Pancreas (tissue), 10 donors: ENCODE measurements around the gene PRLH. TPM values are rescaled to one million over a fixed set of nuclear protein-coding genes. Genes with fewer than 3 reads are reported as not detected.
A peak's percentile ranks its signal among the peaks of the same experiment; 100 is the strongest.

ENCODE experiments used
- ATAC-seq, 4 donors: fragments of 200-7000 bp; cut with Tn5 transposase; one replicate each; pipeline versions ENCODE4 v1.8.0 to v1.9.1; 2020; ENCODE audit warnings: mild to moderate bottlenecking in 4 of 4, moderate library complexity in 4 of 4
- DNase-seq, 6 donors: peaks; one replicate each; pipeline ENCODE4 v3.0.0-alpha.2; 2020
- FAIRE-seq: peaks from 2 replicates; lab custom pipeline; 2012; peaks lifted over from hg19 to GRCh38; lab: Jason Lieb, UNC
- H3K27ac ChIP-seq, 4 donors: fragments of 200-600 bp; sonication (generic); 1 replicate in 3 of 4; 2 replicates in 1 of 4; pipeline versions ENCODE4 v1.5.0 to v1.8.0; 2020
- H3K27me3 ChIP-seq, 4 donors: fragments of 200-600 bp; one replicate each; pipeline ENCODE4 v1.8.0; 2021
- H3K36me3 ChIP-seq, 3 donors: fragments of 200-600 bp; sonication (generic) in 1 of 3; one replicate each; pipeline versions ENCODE4 v1.5.0 to v1.8.0; 2020 to 2021
- H3K4me1 ChIP-seq, 3 donors: fragments of 200-600 bp; one replicate each; pipeline ENCODE4 v1.8.0; 2021
- H3K4me3 ChIP-seq, 4 donors: fragments of 200-600 bp; sonication (generic) in 2 of 4; one replicate each; pipeline versions ENCODE4 v1.5.0 to v1.8.0; 2020 to 2021
- H3K9me3 ChIP-seq, 4 donors: fragments of 200-600 bp; one replicate each; pipeline ENCODE4 v1.8.0; 2021
- CTCF ChIP-seq, 4 donors: fragments of 200-600 bp; sonication (generic) in 3 of 4; IDR thresholded peaks; one replicate each; pipeline versions ENCODE4 v1.5.0 to v1.8.0; 2021; ENCODE audit warnings: antibody characterized with exemption in 4 of 4
- WGBS, 2 donors: extraction: QIAGEN DNeasy Blood & Tissue Kit; methylation state at CpG; one replicate each; pipeline ENCODE4 v1.1.7; 2013; 5-methylcytosine and 5-hydroxymethylcytosine counted together
- intact Hi-C, 3 donors: fragments of 100-400 bp; cut with DNase I; formaldehyde crosslinking; loops; one replicate each; pipeline versions ENCODE4 v1.11.1 to v1.14.2; 2022
- polyA plus RNA-seq, 2 donors: library from polyadenylated mRNA; stranded (reverse); fragments of 200-250 nt; gene quantifications; one replicate each; pipeline ENCODE4 v1.2.3, GENCODE V29; 2013
- total RNA-seq, 6 donors: library from RNA; stranded (reverse); fragmentation: NEBNext Ultra II Directional in 4 of 6; extraction: Animal tissue kit (Norgen Biotek cat#: 25700) in 4 of 6; gene quantifications; one replicate each; pipeline versions ENCODE4 v1.2.1 to v1.2.4, GENCODE V29; 2021 to 2023
- donor health status: healthy with polysubstance abuse.
- donor health status: DM: no; HTN: no; CAD: no; lungs with moderate emphysema.
- donor health status: DM: no; HTN: no; CAD: no.
- donor health status: control.
- donor health status: control.
- donor health status: Bipolar disorder and iron deficiency.
- donor health status: DM: yes; HTN: yes; CAD: no.
- donor health status: DM: no; HTN: no; CAD: no.
- donor health status: DM: no; HTN: no; CAD: no.
- donor health status: DM: yes; HTN: yes; CAD: no.

Gene PRLH
- total and polyA plus RNA-seq, 8 donors, result not detected

GRCh38 chr2:237601453-237602116 is 35.2 kb downstream of the PRLH start:
- FAIRE-seq (no peak), DNase-seq (peak in 1 of 6 donors; percentile 11), ATAC-seq (no peak)
- H3K27ac ChIP-seq, result no peak overlapping the region
- no peak for TF ChIP-seq CTCF (IDR thresholded peaks at IDR 0.05)
- H3K4me3 ChIP-seq, result no peak overlapping the region
- WGBS, 2 donors, result 82 to 87% methylated on average over 14 of the region's 14 CpGs
- H3K27me3 ChIP-seq, result no peaks in the 10 kb centered on the region
- H3K9me3 ChIP-seq, result no peaks in the 10 kb centered on the region
- no peaks in the 10 kb centered on the region for H3K4me1 ChIP-seq
- intact Hi-C loops, result no loop called here
- H3K36me3 ChIP-seq, result no peaks in the 10 kb centered on the region

GRCh38 chr2:237602409-237602808 is 36.0 kb downstream of the PRLH start:
- no peaks in the 10 kb centered on the region for H3K36me3 ChIP-seq
- FAIRE-seq (no peak), DNase-seq (no peak), ATAC-seq (no peak)
- no peaks in the 10 kb centered on the region for H3K4me1 ChIP-seq
- H3K4me3 ChIP-seq, result no peak overlapping the region
- intact Hi-C loops, result no loop called here
- H3K27me3 ChIP-seq, result no peaks in the 10 kb centered on the region
- H3K9me3 ChIP-seq, result no peaks in the 10 kb centered on the region
- no peak for TF ChIP-seq CTCF (IDR thresholded peaks at IDR 0.05)
- WGBS, 2 donors, result 85 to 92% methylated on average over 7 of the region's 7 CpGs
- no peak overlapping the region for H3K27ac ChIP-seq

- 79 to 86% methylated on average over 13 of the region's 13 CpGs for WGBS, 2 donors
- intact Hi-C loops, result no loop called here
Measured at GRCh38 chr2:237603049-237603717, 36.8 kb downstream of the PRLH start.

GRCh38 chr2:237603718-237604362 is 37.5 kb downstream of the PRLH start:
- Histone ChIP-seq H3K27ac (peak overlapping the region in 1 of 4 donors; percentile 26), H3K9me3 (no peaks in the 10 kb centered on the region), H3K4me3 (no peak overlapping the region), H3K4me1 (no peaks in the 10 kb centered on the region), H3K27me3 (no peaks in the 10 kb centered on the region), H3K36me3 (no peaks in the 10 kb centered on the region)
- DNase-seq, result peak in 1 of 6 donors; percentile 5
- 59 to 61% methylated on average over 15 of the region's 15 CpGs for WGBS, 2 donors
- intact Hi-C loops, result no loop called here
- FAIRE-seq, result no peak
- ATAC-seq, result peak in 3 of 4 donors; percentile 65 to 81 (median 72)
- TF ChIP-seq CTCF (IDR thresholded peaks at IDR 0.05), result no peak

More at GRCh38 chr2:237603049-237603717, 36.8 kb downstream of the PRLH start:
- Histone ChIP-seq H3K27me3 (no peaks in the 10 kb centered on the region), H3K4me3 (no peak overlapping the region), H3K4me1 (no peaks in the 10 kb centered on the region), H3K9me3 (no peaks in the 10 kb centered on the region), H3K36me3 (no peaks in the 10 kb centered on the region), H3K27ac (peak overlapping the region in 1 of 4 donors; percentile 37)
- peak in 1 of 6 donors; percentile 5 for DNase-seq
- ATAC-seq, result no peak
- no peak for FAIRE-seq
- no peak for TF ChIP-seq CTCF (IDR thresholded peaks at IDR 0.05)
